GM18873 (cell line): Measurements from ENCODE around the gene NAA50.

Experiments
- ATAC-seq: cut with Tn5 transposase; IDR thresholded peaks from one replicate; pipeline ENCODE4 v1.9.1; 2021; ENCODE audit warnings: mild to moderate bottlenecking, moderate library complexity, moderate number of reproducible peaks; ENCODE audit not compliant: unreplicated experiment, low FRiP score

The NAA50 gene

DNA sequence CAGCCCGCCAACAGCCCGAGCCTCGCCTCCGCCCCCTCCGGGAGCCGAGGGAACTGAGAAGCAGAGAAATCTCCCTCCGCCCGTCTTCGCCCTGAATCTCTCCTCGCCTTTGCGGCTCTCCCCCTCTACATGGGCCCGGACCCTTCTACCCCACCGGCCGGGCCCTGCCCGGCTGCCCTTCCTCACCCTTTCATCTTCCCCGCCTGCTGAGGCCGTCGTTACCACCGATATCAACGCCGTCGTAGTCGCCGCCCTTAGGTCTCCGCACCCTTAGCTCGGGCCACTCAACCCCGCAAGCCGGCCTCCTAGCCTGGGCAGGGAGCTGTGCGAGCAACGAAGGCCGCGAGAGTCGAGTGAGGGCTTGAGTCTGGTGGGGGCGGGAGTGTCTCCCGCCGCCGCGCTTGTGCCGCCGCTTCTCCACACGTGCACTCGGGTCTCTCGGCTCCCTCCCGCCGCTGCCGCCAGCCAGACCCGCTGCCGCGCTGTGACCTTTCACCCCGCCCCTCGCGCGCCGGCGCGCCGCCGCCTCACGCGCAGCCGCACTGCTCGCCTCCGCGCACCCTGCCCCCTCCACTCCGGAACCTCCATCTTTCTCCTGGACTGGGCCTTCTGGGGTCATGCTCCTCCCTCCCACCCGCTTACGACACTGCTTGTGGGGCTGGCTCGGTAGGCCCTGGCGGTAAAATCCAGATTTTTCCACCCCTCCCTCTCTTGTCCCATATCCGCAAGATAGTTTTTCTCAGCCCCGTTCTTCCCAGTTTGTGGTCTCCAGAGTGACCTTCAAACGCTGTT, at the start of gene NAA50:
NAA50 (minus strand) TSS at position 494 of the 792 bp plus-strand sequence; CDS start at position 194, 300 bp downstream.
- ATAC-seq = peak; percentile 31

DNA sequence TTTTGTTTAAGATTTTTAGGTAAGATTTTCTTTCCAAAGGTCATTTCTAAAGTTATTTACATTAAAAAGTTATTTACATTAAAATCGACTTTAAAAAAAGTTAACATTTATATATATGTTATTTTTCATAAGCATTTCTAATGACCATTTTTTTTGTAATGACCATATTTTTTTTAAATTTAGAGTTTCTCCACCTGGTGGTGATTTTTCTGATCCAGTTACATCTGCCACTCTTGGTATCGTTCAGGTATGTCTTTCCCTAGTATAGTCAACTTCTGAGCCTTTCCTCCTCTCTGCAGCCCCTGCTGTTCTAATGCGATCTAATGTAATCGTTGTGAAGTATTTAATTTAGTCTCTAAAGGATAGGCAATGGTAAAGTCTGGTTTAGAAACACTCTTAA, 49.6 kb upstream of the NAA50 start:
- no peak for ATAC-seq

DNA sequence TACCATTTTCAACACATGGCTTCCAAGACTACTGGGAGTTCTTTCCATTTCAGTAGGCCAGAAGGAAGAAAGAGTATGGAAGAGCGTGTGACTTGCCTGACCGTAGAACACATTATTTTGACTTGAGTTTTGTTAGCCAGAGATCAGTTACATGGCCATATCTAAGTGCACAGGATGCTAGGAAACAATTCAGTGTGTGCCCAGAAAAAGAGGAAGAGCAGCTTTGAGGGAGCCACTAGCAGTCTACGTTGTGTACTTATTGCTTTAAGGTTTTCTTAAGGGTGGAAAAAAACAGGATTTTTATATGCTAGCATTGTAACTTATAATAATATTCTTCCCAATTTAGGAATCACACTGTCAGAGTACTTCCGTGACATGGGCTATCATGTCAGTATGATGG, 48.5 kb upstream of the NAA50 start:
- no peak for ATAC-seq

DNA sequence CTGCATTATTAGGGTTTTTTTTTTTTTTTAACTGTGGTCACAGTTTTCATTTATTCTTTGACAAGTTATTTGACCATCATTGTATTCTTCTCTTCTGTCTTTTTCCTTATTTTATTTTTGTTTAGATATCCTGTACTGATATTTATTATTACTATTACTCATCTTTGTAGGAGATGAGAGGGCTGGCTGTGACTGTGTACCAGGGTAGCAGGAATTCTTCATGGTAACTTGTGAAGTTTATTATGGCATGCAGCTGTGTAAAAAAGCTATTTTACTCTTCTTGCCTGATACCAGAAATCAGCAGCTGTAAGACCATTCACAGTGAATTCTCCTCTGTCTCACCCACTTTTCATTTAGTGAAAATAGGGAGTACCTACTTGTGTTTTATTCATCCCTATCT, 45.3 kb upstream of the NAA50 start:
- no peak for ATAC-seq

DNA sequence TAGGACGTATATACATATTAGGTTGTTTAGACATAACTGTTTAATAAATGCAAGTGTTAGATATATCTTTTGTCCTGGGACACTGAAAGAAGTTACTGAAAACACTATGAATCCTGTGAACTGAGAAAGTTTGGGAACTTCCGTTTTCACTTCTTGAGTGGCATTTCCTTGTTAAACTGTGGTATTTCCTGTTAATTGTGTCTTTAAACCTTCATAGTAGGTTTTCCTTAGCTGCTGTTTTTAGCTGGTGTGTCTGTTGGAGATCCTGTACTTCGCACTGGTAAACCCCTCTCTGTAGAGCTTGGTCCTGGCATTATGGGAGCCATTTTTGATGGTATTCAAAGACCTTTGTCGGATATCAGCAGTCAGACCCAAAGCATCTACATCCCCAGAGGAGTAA, 37.9 kb upstream of the NAA50 start:
- no peak for ATAC-seq

DNA sequence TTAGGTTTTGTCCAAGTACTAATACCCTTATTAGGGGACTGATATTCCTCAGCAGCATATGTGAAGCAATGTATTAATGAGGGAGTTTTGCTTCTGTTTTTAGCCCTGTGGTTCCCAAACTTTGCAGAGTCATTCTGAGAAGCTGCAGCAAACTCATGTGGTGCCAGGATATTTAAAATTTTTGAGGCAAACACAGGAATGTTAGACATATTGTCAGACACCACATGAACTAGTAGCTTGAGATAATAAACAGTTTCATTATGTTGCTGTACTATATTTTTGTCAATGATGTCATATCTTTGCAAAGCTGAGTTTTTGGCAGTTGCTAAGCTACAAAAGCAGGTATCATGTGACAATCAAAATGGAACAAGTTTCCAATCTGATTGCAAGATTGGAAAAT, 37.4 kb upstream of the NAA50 start:
- ATAC-seq = no peak

DNA sequence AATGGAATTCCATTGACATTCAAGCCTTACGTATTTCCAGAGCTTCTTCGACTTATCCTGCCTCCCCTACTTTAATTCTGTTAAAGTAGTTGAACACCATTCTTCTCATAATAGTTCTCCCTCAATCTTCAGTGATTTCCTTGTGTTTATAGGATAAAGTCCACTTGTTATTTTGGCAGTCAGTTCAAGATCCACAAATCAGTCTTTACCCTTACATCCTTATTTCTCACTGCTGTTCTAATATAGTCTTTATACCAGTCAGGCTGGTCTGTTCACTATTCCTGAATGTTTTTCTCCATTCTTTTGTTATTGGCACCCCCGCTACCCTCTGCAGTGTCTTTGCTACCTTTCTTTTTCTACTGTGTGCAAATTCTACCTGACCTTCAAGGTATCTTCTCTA, 30.5 kb upstream of the NAA50 start:
- ATAC-seq = no peak

DNA sequence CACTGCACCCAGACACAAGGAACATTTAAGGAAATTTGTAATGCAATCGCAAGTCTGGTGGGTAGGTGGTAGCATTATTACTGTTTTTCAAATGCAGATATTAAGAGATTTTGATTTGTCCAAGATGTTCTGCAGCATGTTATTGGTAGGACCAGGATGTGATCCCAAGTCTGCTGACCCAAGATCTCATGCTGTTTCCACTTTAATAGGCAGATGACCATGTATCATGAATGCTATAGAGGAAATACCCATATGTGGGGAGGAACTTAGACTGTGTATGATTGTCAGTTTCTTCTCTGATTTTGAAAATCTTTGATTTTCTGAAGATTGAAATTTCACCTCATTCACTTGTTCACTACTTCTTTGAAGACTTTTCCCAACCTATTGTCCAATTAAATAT, 29.5 kb upstream of the NAA50 start:
- ATAC-seq = no peak

DNA sequence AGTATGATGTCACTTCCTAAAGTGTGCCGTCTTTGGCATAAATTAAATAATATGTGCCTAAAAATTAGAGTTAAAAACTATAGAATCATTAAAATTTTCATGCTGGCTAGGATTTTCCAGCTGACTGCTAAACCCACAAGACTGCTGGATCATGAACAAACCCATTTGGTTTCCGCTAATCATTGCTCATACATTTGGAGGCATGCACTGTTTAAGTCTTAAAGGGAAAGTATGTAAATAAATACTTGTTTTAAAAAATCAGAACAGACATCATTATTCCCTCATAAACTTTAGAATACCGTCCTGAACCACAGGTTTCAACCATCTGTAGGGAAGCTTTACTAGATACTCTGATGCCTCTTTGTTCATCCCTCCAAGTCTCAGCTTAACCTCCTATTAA, 27.3 kb upstream of the NAA50 start:
- no peak for ATAC-seq

DNA sequence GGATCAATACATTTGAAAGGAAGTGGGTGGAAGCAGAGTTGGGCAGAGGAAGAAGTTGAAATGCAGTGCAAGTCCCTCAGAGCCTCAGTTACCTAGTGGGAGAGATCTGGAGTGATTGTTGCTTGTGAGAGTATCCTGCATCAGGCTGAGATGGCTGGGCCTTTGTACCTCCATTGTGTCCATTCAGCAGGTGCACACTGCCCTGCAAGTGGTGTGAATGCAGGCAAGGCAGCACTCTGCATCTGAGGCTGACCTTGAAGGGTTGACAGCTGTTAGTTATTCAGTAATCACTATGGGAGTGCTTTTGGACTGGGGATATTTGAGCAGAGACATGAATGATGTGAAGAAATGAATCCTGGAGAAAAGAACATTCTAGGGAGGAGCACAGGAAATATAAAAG, 25.9 kb upstream of the NAA50 start:
- no peak for ATAC-seq

DNA sequence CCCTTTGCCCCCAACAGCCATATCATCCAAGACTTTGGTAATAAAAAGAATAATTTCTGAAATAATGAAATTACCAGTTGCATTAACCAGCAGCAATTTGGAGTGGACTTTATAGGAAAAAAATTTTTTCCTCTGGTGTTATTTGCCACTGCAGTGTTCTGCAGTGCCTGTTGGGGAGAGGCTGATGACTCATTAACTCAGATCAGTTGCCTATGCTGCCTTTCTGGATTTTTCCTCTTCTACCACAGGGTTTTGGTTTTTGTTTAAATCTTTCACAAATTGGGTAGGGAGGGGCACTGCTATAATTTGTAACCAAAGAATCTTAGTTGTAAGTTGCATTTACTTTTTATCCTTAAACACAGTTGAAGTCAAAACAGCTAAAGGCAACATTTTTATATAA, 23.5 kb upstream of the NAA50 start:
- peak; percentile 66 for ATAC-seq

DNA sequence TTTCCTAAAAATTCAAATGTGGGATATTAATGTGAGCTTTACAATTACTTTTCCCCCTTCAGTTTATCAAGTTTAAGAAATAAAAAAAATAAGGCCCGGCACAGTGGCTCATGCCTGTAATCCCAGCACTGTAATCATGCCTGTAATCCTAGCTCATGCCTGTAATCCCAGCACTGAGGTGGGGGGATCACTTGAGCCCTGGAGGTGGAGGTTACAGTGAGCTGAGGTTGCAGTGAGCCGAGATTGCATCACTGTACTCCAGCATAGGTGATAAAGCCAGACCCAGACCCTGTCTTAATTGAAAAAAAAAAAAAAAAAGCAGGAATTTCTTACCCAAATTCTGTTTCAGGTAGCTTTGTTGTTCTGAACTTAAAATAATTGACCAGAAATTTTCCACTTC, 18.6 kb upstream of the NAA50 start:
- no peak for ATAC-seq

DNA sequence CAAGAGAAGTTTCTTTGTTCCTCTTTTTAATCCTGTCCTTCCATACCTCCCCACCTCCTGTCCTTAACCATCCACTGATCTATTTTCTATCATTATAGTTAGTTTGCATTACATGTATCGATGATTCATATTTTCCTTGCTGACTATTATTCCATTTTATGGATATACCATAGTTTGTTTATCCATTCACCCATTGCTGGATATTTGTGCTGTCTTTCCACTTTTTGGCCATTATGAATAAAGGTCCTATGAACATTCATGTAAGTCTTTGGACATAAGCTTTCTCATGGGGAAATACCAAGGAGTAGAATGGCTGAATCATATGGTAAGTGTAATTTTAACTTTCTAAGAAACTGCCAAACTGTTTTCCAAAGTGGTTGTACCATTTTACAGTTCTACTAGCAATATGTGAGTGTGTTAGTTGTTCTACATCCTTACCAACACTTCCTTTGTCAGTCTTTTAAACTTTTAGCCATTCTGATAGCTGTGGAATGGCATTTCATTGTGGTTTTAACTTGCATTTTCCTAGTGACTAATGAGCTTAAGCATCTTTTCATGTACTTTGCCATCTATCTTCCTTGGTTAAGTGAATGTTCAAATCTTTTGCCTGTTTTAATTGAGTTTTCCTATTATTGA, 12.5 kb upstream of the NAA50 start:
- no peak for ATAC-seq

DNA sequence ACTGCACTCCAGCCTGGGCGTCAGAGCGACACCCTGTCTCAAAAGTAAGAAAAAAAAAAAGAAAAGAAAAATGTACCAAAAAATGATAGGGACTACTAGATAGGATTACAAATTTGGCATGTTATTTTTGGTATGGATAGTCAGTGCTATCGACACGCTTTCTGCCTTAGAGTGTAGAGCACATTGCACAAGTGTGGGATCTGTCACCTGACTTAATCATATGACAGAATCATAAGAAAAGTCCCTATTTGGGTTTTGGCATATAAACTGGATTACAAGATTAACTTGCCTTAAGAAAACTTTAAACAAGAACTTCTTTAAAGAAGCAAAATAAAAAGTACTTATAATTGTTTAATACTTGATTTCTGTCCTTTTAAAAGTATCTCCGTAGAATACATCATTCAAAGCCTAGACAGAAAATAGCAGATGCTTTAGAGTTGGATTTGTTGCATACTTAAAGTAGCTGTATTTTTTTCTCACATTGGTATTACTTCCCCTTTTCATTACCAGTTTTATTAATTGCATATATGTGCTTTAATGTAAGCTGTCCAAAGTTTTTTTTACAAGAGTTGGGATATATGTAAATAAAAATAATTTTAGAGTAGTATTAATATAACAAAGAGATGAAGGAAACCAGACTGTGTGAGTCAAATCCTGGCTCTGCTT, 8.6 kb upstream of the NAA50 start:
- ATAC-seq = no peak

DNA sequence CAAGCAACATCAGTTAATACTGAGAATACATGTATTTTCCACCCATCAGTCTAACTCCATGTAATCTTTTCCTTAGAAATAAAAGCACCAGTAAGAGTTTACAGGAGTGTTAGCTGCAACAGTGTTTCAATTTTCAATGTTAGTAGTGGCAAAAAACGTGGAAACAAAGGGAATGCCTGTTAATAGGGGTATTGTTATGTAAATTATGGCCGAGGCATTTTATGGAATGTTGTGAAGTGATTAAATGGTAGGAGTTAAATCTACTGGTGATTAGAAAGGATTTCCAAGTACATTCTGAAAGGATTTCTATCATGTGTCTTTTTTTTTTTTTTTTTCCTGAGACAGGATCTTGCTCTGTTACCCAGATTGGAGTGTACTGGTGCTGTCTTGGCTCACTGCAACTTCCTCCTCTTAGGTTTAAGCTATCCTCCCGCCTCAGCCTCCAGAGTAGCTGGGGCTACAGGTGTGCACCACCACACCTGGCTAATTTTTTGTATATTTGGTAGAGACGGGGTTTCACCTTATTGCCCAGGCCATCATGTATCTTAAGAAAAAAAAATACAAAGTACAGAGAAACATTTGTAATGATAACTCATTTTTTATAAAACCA, 7.4 kb upstream of the NAA50 start:
- no peak for ATAC-seq

DNA sequence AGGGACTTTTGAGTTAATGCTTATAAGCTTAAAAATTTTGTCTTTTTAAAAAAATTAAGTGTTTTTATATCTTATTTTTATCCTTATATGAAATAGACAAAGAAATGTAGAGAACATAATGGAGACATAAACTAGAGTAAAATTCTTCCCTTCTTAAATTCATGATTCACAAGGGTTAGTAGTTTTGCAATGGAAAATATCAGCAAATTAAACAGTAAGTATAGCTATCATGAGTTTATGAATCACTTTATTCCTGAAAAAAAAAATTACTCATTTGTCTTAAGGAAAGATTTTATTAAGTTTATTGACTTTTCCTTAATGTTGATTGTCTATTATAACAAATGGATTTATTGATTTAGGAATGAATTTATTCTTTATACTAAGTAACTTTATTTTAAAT, 5.1 kb upstream of the NAA50 start:
- ATAC-seq = no peak

DNA sequence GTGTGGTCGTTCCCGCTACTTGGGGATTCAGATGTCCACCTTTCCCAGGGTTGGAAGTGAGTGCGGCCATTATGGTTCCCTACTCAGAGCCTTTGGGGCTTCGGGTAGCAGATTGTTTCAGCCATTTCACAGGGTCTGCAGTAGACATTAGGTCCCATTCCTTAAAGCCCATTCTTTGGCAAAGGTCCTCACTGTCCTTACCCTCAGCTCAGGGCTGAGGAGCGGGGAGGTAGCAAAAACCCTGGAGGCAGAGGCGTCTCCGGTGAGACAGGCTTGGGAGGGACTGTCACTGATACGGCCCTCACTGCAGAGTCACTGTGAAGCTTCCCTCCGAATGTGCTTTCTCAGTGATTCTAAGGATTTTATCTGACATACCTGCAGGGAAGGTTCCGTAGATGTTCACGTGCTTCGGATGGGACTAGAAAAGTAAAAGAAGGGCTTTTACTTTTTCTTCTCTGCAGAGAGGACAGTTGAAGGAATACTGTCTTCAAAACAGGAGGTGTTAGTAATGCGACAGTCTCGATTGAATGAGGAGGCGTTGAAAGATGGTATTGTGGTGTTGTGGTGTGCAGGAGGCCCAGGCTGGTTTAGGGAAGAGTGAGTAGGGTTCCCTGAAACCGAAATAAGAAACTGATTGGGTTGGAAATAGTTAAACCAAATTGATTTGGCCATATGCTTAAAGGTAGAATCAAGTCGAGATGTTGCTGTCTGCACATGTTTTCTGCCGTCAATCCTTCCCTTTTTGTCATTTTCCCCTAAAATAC, 1.4 kb upstream of the NAA50 start:
- peak; percentile 0 for ATAC-seq

DNA sequence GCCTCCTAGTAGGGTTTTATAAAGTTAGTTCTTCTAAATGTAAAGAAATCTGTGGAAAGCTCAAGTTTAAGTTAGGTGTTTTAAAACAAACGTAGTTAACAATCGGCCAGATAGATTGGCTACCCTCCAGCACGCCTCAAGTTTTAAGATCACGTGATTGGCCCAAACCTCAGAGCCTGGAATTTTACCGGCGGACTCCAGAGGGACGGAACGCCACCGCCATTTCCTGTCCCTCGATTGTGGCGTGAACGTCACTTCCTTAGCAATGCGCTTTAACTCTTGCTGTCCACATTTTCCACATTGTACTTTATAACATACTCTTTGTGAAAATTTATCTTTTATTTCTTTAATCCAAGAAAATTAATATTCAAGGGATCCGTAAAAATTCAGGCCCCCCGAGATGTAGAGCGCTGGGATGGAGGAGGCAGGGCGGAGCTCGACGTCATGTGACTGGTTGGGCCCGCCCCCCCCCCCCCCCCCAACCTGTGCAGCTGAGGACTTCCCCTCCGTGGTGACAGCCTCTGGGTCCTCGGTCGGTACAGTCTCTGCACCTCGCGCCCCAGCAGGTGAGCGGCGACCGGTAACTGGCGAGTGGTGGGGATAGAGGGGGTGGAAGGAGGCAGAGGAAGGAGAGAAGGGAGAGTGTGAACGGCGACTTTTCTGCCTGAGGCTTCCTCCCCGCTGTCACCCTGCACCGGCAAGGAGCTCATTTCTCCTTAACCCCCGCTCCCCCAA, 666 bp upstream of the NAA50 start, which contains the start of gene ATP6V1A:
ATP6V1A (plus strand) TSS at position 488 of the 735 bp plus-strand sequence. CDS start 31,719 bp downstream, outside the sequence.
- ATAC-seq = peak; percentile 30

DNA sequence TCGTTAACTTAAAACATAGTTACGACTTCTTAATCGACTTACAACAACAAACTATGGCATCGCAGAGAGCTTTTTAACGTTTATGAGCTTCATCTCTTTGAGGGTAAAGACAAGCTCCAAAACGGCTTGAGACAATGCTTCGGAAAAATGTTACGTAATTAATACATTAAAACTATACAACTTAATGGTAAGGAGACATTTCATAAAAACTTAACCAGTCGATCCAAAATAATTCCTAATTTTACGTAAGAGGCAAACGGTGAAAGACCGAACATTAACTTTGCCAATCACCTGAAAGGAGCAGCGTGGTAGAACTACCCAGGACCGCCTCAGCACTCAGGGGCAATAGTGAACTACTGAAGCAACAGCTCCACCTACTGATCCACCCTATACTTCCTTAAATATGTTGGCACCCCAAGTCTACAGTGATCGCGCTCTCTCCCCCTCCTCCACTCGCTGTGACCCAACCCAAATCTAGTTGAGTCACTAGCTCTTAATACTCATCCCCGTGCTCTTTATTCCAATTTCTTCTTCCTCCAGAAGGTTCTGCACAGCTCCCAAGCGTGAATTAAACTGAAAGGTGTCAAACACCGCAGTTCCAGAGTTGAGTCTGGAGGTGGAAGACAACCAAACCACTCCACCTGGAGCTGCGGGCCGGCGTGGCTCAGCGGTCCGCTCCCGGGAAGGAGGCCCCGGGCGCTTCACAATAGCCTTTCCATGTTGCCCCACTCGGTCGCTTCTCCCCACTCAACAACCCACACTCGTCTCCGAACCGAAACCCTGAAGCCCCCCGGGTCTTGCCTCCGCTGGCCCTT, 901 bp downstream of the NAA50 start:
- peak; percentile 66 for ATAC-seq
